Stimulated activated CD4-positive, alpha-beta T cell treated with anti-CD3 and anti-CD28 coated beads, Interleukin-2, amount 100 ng/mL, for 4 hours (primary cell): Measurements from ENCODE around the gene CELSR2.
A peak's percentile ranks its signal among the peaks of the same experiment; 100 is the strongest.
"Not testable (repeated sequence)": the region's sequence is repeated elsewhere in the genome, so short reads cannot be mapped to it uniquely, and the experiment has no call there.

Experiments
- DNase-seq: peaks from one replicate; pipeline ENCODE4 v3.0.0-alpha.2; 2020; ENCODE audit warnings: low read depth

The CELSR2 gene

DNA sequence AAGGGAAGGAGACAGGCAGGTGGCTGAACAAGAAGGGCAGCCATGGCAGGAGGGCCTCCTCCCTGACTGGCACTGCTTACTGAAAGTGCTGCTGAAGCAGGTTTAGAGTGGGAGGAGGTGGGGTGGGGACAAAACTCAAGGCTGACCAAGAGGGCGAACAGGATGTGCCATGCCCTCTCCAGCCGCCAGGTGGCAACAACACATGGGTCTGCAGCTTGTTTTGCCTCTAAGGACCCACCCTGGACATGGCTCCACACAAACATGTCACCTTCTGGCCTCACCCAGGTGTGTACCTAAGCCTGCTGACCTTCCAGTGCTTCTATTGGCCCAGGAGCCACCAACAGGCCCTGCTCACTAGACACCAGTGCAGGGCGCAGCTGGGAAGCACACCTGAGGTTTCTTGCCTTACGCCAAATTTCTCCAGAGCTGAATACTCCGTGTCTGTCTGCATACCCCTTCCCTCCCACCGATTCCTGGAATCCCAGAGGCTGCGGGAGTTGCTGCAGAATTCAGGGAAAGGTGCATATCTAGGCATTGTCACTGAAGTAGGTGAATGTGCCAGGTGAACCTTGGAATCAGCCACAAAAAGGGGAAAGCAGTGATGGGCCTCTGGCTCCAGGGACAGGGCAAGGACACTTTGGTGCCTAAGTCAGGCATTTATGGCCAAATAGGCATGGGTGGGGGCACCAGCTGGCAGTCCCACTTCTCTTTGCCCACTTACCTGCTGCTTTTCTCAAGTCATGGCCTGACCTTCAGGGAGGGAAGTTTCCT lies 28.3 kb downstream of the CELSR2 start:
- DNase-seq, result peak; percentile 40

- DNase-seq, result no peak
These were observed 30.4 kb downstream of the CELSR2 start for GRCh38 chr1:109279615-109280278.

DNA sequence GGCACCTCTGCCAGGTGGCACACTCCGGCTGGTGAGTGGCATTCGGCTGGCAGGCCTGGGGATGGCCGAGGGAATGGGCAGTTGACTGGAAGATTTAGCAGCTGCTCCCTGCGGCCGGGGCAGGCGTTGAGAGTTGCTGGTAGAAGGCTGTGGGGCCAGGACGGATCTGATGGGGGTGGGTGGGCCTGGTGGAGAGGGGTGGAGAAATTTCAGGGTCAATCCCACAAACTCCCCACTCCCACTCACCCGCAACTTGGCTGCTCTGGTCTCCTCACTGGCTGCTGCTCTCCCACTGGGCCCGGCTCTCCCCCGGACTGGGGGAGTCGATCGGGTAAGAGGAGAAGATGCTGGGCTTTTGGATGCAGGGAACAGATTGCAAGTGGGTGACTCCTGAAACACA lies 31.5 kb downstream of the CELSR2 start:
- no peak for DNase-seq

DNA sequence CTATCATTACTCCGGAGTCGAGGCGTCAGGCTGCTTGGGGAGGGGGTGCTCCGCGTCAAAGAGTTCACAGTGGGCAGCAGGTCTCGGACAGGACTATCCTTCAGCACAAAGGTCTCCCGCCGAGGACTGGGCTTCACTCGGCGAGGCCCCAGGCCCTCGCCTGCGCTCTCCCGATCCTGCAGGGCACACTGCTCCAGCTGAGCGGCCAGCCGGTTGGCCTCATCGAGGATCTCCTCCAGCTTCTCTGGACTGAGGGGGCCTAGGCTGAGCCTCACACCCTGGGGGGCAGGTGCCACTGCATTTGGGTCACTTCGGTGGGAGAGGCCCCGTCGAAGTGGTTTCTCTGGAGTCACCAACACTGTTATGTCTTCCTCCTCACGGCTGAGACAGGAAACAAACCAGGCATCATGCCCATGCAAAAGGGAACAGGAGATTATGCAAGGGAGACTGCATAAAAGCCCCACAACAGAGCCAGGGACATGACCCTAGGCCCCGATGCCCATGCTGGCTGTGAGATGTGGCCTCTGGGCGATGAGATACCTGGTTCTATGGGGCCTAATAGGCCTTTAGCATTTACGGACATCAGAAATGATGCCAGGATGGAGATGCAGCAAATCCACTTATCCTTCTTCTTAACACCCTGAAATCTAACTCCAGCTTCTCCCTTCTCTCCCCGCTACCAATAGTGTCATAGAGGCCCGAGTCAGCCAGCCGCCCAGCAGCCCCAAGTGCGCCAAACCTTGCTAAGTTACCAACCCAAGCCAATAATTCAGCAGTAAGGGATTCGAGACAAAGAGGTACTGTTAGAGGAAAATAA lies 32.5 kb downstream of the CELSR2 start:
- DNase-seq, result no peak

DNA sequence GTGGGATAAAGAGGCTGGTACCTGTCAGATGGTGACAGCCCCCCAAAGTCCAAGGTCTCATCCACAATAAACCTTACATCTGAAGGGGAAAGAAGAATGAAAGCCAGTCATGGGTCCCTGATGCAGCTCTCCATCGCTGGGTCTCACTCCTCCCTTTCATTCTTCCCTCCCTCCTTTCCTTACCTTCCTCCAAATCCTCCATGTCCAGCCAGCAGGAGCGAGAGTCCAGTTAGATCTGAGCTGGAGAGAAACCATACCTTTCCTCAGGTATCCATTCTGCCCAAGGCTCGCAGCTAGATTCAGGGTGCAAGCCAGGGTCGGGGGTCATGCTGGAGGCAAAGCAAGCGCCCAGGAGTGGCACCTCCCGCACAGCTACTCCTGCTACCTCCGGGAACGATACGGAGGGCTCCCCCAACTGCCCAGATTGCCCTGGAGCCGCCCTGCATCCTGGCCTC lies 33.2 kb downstream of the CELSR2 start:
- DNase-seq, result no peak

GRCh38 chr1:109282952-109283747 lies 33.8 kb downstream of the CELSR2 start, which contains the start of gene PSRC1:
PSRC1 (minus strand) TSS chr1:109283145.
- peak; percentile 85 for DNase-seq

- DNase-seq, result no peak
These were observed 34.6 kb downstream of the CELSR2 start for GRCh38 chr1:109283748-109284600.

DNA sequence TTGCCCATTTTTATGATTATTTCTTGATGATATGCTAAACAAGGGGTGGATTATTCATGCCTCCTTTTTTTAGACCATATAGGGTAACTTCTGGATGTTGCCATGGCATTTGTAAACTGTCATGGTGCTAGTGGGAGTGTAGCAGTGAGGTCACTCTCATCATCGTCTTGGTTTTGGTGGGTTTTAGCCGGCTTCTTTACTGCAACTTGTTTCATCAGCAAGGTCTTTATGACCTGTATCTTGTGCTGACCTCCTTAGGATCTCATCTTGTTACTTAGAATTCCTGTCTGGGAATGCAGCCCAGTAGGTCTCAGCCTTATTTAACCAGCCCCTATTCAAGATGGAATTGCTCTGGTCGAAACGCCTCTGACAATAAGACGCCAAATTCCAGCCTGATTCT lies 37.4 kb downstream of the CELSR2 start:
- DNase-seq, result not testable (repeated sequence)

- no peak for DNase-seq
These were observed 40.8 kb downstream of the CELSR2 start for GRCh38 chr1:109290137-109290536.

DNA sequence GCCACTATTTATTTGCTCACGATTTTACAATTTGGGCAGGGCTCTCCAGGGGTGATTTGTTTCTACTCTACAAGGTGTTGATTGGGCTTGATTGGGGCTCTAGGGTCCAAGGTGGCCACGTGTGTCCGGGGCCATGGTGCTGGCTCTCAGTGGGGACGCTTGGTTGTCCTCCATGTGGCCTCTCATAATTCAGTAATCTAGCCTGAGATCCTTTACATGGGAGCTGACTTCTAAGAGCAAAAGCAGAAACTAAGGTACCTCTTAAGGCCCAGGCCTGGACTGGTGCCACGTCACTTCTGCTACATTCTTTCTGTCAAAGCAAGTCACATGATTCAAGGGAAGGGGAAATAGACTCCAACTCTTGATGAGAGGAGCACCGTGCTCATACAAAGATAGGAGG lies 41.7 kb downstream of the CELSR2 start:
- no peak for DNase-seq

GRCh38 chr1:109292364-109292763 lies 43.0 kb downstream of the CELSR2 start:
- DNase-seq, result no peak

DNA sequence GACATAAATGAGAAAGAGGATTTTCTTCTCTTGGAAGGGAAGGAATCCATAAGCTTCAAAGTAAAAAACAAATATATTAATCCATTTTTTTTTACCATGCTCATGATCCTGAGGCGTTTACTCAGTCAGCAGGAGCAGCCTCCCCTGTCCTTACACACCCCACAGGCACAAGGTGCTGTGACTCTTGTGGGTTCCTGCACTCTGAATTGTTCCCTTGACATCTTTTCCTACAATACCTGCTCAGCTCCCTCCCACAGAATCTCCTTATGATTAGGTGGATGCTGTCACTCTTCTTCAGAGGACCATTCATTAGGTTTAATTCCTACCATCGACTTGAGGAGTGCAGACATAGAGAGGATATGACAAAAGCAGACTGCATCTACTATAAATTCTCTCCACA lies 43.7 kb downstream of the CELSR2 start:
- DNase-seq, result no peak

GRCh38 chr1:109294481-109294880 lies 45.1 kb downstream of the CELSR2 start:
- no peak for DNase-seq

GRCh38 chr1:109295712-109296415 lies 46.5 kb downstream of the CELSR2 start:
- no peak for DNase-seq

DNA sequence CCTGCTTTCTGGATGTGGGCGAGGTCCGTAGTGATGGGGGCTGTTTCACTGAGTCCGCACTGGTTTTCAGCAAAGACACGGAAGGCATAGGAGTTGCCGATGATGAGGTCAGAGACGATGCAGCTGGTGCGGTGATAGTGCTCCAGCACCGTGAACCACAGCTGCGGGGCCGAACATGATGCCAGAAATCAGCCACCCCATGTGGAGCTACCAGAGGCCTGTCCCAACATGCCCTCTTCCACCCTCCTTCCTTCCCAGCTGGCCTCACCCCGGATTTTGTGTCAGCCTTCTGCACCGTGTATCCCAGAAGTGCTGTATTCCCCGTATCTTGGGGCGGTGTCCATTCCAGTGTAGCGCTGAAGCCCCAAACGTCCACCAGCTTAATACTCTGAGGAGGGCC lies 47.4 kb downstream of the CELSR2 start:
- no peak for DNase-seq

DNA sequence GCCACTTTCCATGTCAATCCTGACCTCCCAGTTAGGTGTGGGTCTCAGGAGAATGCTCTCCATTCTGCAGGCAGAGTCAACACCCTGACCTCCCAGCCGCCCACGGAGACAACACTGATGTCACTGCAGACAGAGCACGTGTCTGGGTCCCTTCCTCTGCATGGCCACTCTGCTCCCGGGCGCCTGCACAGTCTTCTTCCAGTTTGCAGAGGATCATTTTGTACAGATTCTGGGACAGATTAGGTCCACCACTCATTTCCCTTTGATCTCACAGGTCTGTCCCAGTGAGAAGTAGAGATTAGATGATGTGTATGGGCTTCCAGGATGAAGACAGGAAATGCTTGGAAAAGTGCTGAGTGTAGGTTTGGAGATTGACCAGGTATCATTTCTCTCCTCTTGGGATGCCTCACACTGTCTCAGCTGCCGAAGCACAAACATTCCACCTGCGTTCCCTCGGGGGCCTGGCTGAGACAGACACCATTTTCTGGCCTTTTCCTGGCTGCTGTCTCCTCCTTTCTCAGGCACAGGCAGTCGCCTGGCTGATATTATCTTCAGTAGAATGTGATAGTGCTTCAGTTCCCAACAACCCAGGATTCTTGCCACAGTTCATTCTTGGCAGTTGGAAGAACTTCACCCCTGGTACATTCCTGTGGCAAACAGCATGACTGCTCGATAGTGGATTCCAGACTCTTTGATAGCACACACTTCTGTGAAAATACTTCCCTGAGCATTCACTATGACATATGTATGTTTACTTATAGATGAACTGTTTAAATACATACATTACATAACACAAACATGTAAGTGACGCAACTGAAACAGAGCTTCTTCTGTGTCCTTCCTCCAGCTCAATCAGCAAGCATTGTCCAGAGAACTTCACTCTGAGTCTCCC lies 49.6 kb downstream of the CELSR2 start:
- DNase-seq, result no peak

- DNase-seq, result no peak
These were observed 50.4 kb downstream of the CELSR2 start for GRCh38 chr1:109299558-109300343.

DNA sequence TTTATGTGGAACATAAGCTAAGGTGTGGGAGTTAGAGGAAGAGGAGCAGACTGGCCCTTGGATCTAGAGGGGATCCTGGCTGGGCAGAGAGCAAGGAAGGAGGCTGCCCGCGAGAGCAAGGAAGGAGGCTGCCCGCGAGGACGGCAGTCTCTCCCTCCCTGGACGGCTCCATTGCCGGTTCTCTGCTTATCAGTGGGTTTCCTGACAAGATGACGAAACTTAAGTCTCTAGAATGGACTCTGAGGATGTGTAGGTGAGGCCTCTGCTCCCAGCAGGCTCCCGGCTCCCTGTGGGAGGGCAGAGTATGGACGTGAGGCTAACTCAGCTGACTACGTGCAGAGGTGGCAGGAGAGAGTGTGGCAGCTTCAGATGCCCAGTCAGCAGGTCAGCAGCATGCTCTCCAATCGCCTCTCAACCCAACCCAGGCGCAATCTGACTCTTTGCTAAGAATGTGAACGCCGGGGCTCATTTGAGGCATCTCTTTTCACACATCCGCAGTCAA lies 51.4 kb downstream of the CELSR2 start:
- DNase-seq, result no peak
